HepG2 (cell line): ENCODE results near the gene ARG1. TPM values are rescaled to one million over a fixed set of nuclear protein-coding genes. Genes with fewer than 3 reads are reported as not detected.

Experiments used
- FOSL1 ChIP-seq: sonication (generic); formaldehyde crosslinking; IDR thresholded peaks from 2 replicates; pipeline ENCODE4 v1.9.0; 2021; ENCODE audit warnings: missing genetic modification reagents, borderline replicate concordance
- ISX ChIP-seq: sonication (generic); formaldehyde crosslinking; conservative IDR thresholded peaks from 2 replicates; pipeline ENCODE4 v1.5.0; 2020; ENCODE audit warnings: missing genetic modification reagents
- MTF1 ChIP-seq: sonication (generic); formaldehyde crosslinking; IDR thresholded peaks from 2 replicates; pipeline ENCODE4 v1.5.0; 2020; ENCODE audit warnings: missing genetic modification reagents
- RBAK ChIP-seq: sonication (generic); formaldehyde crosslinking; IDR thresholded peaks from 2 replicates; pipeline ENCODE4 v1.5.1; 2020; ENCODE audit warnings: mild to moderate bottlenecking, missing genetic modification reagents
- RBM22 ChIP-seq: fragments of 200-400 bp; formaldehyde crosslinking; optimal IDR thresholded peaks from 2 replicates; pipeline ENCODE3; 2017; ENCODE audit warnings: mild to moderate bottlenecking, low read length, moderate library complexity
- SP140L ChIP-seq: sonication (generic); formaldehyde crosslinking; IDR thresholded peaks from 2 replicates; pipeline ENCODE4 v1.4.0; 2020; ENCODE audit warnings: missing genetic modification reagents, borderline replicate concordance
- ZNF496 ChIP-seq: sonication (generic); formaldehyde crosslinking; IDR thresholded peaks from 2 replicates; pipeline ENCODE4 v1.8.1; 2023; ENCODE audit warnings: mild to moderate bottlenecking, moderate library complexity, missing genetic modification reagents; ENCODE audit not compliant: insufficient replicate concordance
- ZNF772 ChIP-seq: sonication (generic); formaldehyde crosslinking; IDR thresholded peaks from 2 replicates; pipeline ENCODE4 v1.5.0; 2020; ENCODE audit warnings: mild to moderate bottlenecking, missing genetic modification reagents
- ZNF816 ChIP-seq: sonication (generic); formaldehyde crosslinking; IDR thresholded peaks from 2 replicates; pipeline ENCODE4 v1.8.0; 2022; ENCODE audit warnings: missing genetic modification reagents, mild to moderate bottlenecking, borderline replicate concordance
- polyA plus RNA-seq, 8 experiments: library from polyadenylated mRNA; depleted of rRNA in 3 of 8; stranded (reverse) in 7 of 8; unstranded in 1 of 8; fragments of >200 nt; fragmentation: Illumina TruSeq in 4 of 8; extraction: Trizol in 4 of 8; gene quantifications; 2 replicates each; pipeline versions ENCODE4 v1.2.1 to v1.2.3, GENCODE V29; 2011 to 2016; ENCODE audit warnings: low read depth in 4 of 8, missing spikeins in 1 of 8, mixed read lengths in 1 of 8; ENCODE audit not compliant: insufficient read depth in 1 of 8
- total RNA-seq, 5 experiments: library from RNA; depleted of rRNA; stranded (reverse); fragments of >200 nt; fragmentation: Illumina TruSeq; extraction: Trizol; gene quantifications; 2 replicates each; pipeline ENCODE4 v1.2.3, GENCODE V29; 2016; ENCODE audit warnings: low read depth in 1 of 5
- TF ChIP-seq, protein P1 (sequence below): sonication (generic); formaldehyde crosslinking; IDR thresholded peaks from 2 replicates; pipeline ENCODE4 v1.4.0; 2020; ENCODE audit warnings: missing genetic modification reagents
- TF ChIP-seq, protein P2 (sequence below): sonication (generic); formaldehyde crosslinking; IDR thresholded peaks from 2 replicates; pipeline ENCODE4 v1.8.0; 2022; ENCODE audit warnings: mild to moderate bottlenecking, missing genetic modification reagents
- TF ChIP-seq, protein P3 (sequence below): sonication (generic); formaldehyde crosslinking; IDR thresholded peaks from 2 replicates; pipeline ENCODE4 v1.4.0; 2020; ENCODE audit warnings: missing genetic modification reagents, borderline replicate concordance
- TF ChIP-seq, protein P4 (sequence below): sonication (generic); formaldehyde crosslinking; IDR thresholded peaks from 2 replicates; pipeline ENCODE4 v1.5.0; 2020; ENCODE audit warnings: missing genetic modification reagents
- TF ChIP-seq, protein P5 (sequence below): IDR thresholded peaks from 2 replicates; pipeline ENCODE4 v1.6.1; 2016; ENCODE audit warnings: low read depth

Gene ARG1
- total and polyA plus RNA-seq, 2 of the 13 experiments (the other 11 are each of a cell fraction or from before 2014, with no cell fraction given), result 2.2 to 11.2 TPM

DNA sequence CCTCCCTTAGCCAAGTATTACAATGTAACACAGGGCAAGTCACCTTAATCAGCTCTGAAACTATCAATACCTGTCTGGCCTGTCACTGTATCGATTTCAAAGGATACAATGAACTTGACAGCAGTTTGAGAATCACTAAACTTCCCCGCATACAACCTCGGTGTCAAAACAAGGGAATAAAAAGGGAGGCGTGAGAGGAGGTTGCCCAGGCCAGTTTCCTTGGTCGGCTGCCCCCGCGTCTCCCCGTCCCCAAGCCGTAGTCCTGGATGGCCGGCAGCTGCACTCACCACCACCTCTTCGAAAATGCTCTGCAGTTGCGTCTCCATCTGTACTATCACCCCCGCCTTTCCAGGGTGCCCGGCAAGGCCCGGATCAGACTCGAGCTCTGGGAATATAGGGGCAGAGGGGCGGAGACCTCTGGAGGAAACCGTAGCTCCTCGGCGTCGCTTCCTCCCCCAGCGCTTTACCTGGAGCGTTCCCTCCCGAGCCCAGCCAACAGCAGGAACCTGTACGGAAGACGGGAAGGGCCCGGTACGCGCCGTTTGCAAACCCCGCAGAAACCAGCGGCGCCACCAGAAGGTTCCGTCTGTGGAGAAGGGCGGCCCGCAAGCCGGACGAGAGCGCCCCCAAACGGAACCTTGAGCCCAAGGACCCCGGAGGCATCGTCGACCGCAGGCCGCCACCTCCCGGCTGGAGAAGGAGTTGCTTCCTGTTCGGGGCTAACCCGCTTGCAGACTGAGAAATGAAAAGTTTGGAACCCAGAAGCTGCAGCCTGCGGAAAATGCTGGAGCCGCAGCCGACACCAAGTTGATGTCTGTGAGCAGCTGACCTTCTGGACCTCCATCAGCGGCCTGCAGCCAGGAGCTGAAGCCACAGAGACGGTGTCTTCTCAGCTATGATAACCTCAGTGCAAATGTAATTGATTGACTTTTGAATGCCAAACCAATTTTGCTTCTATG is 55.0 kb downstream of the ARG1 start, which contains the start of gene MED23 (continued):
- TF ChIP-seq, protein P1, sequence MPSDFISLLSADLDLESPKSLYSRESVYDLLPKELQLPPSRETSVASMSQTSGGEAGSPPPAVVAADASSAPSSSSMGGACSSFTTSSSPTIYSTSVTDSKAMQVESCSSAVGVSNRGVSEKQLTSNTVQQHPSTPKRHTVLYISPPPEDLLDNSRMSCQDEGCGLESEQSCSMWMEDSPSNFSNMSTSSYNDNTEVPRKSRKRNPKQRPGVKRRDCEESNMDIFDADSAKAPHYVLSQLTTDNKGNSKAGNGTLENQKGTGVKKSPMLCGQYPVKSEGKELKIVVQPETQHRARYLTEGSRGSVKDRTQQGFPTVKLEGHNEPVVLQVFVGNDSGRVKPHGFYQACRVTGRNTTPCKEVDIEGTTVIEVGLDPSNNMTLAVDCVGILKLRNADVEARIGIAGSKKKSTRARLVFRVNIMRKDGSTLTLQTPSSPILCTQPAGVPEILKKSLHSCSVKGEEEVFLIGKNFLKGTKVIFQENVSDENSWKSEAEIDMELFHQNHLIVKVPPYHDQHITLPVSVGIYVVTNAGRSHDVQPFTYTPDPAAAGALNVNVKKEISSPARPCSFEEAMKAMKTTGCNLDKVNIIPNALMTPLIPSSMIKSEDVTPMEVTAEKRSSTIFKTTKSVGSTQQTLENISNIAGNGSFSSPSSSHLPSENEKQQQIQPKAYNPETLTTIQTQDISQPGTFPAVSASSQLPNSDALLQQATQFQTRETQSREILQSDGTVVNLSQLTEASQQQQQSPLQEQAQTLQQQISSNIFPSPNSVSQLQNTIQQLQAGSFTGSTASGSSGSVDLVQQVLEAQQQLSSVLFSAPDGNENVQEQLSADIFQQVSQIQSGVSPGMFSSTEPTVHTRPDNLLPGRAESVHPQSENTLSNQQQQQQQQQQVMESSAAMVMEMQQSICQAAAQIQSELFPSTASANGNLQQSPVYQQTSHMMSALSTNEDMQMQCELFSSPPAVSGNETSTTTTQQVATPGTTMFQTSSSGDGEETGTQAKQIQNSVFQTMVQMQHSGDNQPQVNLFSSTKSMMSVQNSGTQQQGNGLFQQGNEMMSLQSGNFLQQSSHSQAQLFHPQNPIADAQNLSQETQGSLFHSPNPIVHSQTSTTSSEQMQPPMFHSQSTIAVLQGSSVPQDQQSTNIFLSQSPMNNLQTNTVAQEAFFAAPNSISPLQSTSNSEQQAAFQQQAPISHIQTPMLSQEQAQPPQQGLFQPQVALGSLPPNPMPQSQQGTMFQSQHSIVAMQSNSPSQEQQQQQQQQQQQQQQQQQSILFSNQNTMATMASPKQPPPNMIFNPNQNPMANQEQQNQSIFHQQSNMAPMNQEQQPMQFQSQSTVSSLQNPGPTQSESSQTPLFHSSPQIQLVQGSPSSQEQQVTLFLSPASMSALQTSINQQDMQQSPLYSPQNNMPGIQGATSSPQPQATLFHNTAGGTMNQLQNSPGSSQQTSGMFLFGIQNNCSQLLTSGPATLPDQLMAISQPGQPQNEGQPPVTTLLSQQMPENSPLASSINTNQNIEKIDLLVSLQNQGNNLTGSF (CRISPR knock-in tag), result peak; percentile 85; the same call in 1 of the 2 replicates
- TF ChIP-seq RBM22, result peak; percentile 83
- TF ChIP-seq ISX (CRISPR knock-in tag), result no peak
- peak; percentile 88; the same call in 1 of the 2 replicates for TF ChIP-seq MTF1 (CRISPR knock-in tag)
- TF ChIP-seq RBAK (CRISPR knock-in tag), result peak; percentile 89
- TF ChIP-seq, protein P2, sequence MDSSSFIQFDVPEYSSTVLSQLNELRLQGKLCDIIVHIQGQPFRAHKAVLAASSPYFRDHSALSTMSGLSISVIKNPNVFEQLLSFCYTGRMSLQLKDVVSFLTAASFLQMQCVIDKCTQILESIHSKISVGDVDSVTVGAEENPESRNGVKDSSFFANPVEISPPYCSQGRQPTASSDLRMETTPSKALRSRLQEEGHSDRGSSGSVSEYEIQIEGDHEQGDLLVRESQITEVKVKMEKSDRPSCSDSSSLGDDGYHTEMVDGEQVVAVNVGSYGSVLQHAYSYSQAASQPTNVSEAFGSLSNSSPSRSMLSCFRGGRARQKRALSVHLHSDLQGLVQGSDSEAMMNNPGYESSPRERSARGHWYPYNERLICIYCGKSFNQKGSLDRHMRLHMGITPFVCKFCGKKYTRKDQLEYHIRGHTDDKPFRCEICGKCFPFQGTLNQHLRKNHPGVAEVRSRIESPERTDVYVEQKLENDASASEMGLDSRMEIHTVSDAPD, result peak; percentile 94
- TF ChIP-seq ZNF772 (CRISPR knock-in tag), result peak; percentile 100
- TF ChIP-seq, protein P3, sequence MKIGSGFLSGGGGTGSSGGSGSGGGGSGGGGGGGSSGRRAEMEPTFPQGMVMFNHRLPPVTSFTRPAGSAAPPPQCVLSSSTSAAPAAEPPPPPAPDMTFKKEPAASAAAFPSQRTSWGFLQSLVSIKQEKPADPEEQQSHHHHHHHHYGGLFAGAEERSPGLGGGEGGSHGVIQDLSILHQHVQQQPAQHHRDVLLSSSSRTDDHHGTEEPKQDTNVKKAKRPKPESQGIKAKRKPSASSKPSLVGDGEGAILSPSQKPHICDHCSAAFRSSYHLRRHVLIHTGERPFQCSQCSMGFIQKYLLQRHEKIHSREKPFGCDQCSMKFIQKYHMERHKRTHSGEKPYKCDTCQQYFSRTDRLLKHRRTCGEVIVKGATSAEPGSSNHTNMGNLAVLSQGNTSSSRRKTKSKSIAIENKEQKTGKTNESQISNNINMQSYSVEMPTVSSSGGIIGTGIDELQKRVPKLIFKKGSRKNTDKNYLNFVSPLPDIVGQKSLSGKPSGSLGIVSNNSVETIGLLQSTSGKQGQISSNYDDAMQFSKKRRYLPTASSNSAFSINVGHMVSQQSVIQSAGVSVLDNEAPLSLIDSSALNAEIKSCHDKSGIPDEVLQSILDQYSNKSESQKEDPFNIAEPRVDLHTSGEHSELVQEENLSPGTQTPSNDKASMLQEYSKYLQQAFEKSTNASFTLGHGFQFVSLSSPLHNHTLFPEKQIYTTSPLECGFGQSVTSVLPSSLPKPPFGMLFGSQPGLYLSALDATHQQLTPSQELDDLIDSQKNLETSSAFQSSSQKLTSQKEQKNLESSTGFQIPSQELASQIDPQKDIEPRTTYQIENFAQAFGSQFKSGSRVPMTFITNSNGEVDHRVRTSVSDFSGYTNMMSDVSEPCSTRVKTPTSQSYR (CRISPR knock-in tag), result peak; percentile 80; the same call in 1 of the 2 replicates
- TF ChIP-seq FOSL1 (CRISPR knock-in tag), result 0 out of 2 replicates have a peak, but pooled peaks have one; percentile 23
- TF ChIP-seq ZNF816 (CRISPR knock-in tag), result peak; percentile 98
- TF ChIP-seq SP140L (CRISPR knock-in tag), result peak; percentile 99
- no peak for TF ChIP-seq ZNF496 (CRISPR knock-in tag)
- TF ChIP-seq, protein P4, sequence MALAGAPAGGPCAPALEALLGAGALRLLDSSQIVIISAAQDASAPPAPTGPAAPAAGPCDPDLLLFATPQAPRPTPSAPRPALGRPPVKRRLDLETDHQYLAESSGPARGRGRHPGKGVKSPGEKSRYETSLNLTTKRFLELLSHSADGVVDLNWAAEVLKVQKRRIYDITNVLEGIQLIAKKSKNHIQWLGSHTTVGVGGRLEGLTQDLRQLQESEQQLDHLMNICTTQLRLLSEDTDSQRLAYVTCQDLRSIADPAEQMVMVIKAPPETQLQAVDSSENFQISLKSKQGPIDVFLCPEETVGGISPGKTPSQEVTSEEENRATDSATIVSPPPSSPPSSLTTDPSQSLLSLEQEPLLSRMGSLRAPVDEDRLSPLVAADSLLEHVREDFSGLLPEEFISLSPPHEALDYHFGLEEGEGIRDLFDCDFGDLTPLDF, result peak; percentile 81
- TF ChIP-seq, protein P5, sequence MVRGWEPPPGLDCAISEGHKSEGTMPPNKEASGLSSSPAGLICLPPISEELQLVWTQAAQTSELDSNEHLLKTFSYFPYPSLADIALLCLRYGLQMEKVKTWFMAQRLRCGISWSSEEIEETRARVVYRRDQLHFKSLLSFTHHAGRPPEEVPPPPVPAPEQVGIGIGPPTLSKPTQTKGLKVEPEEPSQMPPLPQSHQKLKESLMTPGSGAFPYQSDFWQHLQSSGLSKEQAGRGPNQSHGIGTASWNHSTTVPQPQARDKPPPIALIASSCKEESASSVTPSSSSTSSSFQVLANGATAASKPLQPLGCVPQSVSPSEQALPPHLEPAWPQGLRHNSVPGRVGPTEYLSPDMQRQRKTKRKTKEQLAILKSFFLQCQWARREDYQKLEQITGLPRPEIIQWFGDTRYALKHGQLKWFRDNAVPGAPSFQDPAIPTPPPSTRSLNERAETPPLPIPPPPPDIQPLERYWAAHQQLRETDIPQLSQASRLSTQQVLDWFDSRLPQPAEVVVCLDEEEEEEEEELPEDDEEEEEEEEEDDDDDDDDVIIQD (CRISPR knock-in tag), result peak; percentile 99
